Body of pancreas (tissue), 4 donors: Measurements from ENCODE around the gene DDR2. TPM values are rescaled to one million over a fixed set of nuclear protein-coding genes. Genes with fewer than 3 reads are reported as not detected.
A peak's percentile ranks its signal among the peaks of the same experiment; 100 is the strongest.

Experiments used
- ATAC-seq: fragments of 150-250 bp; one replicate; pipeline ENCODE4 v1.9.1; 2016
- DNase-seq, 4 donors: peaks; one replicate each; pipeline ENCODE4 v3.0.0-alpha.2; 2019
- H3K27ac ChIP-seq, 4 donors: fragments of 200-600 bp; sonication (generic); 1 replicate in 3 of 4; 2 replicates in 1 of 4; pipeline versions ENCODE4 v1.5.1 to v1.6.1; 2016 to 2019; ENCODE audit warnings: mild to moderate bottlenecking in 1 of 4, mixed read lengths in 1 of 4, moderate library complexity in 1 of 4
- H3K27me3 ChIP-seq, 2 donors: fragments of 200-600 bp; sonication (generic); one replicate each; pipeline ENCODE4 v1.6.0; 2016; ENCODE audit warnings: mild to moderate bottlenecking in 1 of 2
- H3K36me3 ChIP-seq, 2 donors: fragments of 200-600 bp; sonication (generic); replicated peaks in 1 of 2; 2 replicates each; pipeline ENCODE4 v1.5.1; 2016; ENCODE audit warnings: low read depth in 2 of 2; ENCODE audit not compliant: insufficient read depth in 1 of 2
- H3K4me1 ChIP-seq: fragments of 200-600 bp; sonication (generic); one replicate; pipeline ENCODE4 v1.6.0; 2016
- H3K4me3 ChIP-seq, 2 donors: fragments of 200-600 bp; sonication (generic); 1 replicate in 1 of 2; 2 replicates in 1 of 2; pipeline ENCODE4 v1.5.1; 2016 to 2019
- H3K9me3 ChIP-seq, 3 donors: fragments of 200-600 bp; sonication (generic); 1 replicate in 2 of 3; 2 replicates in 1 of 3; pipeline ENCODE4 v1.5.1; 2016
- POLR2A ChIP-seq, 3 donors: fragments of 450-650 bp; IDR thresholded peaks; one replicate each; pipeline ENCODE4 v1.6.1; 2016; ENCODE audit warnings: antibody characterized with exemption in 3 of 3, mild to moderate bottlenecking in 2 of 3
- WGBS, 2 donors: methylation state at CpG; one replicate each; pipeline ENCODE4 v1.1.5; 2017; 5-methylcytosine and 5-hydroxymethylcytosine counted together
- intact Hi-C: fragments of 100-400 bp; cut with DNase I; formaldehyde crosslinking; loops from one replicate; pipeline ENCODE4 v1.15.1; 2023
- total RNA-seq, 2 donors: library from RNA; depleted of rRNA; stranded (reverse); fragments of >200 nt; gene quantifications; one replicate each; pipeline ENCODE4 v1.1.0, GENCODE V29; 2016
- TF ChIP-seq, protein P1 (sequence below), 7 experiments: fragments of 450-650 bp in 4 of 7; fragments of 200-600 bp in 3 of 7; sonication (generic) in 3 of 7; IDR thresholded peaks; one replicate each; pipeline ENCODE4 v1.5.1; 2016 to 2019; ENCODE audit warnings: antibody characterized with exemption in 7 of 7

DDR2 gene
- total RNA-seq, 2 donors from 2014 or later: 7.8 to 20.8 TPM

GRCh38 chr1:162732094-162732493 is 99.8 kb downstream of the DDR2 start:
- no peak for DNase-seq
- Histone ChIP-seq H3K4me1 (peaks cover 25% of the 10 kb centered on the region), H3K27ac (peak overlapping the region; percentile 73 to 88 (median 81)), H3K27me3 (no peaks in the 10 kb centered on the region), H3K4me3 (no peak overlapping the region), H3K9me3 (no peaks in the 10 kb centered on the region), H3K36me3 (no peaks in the 10 kb centered on the region)
- TF ChIP-seq, protein P1, sequence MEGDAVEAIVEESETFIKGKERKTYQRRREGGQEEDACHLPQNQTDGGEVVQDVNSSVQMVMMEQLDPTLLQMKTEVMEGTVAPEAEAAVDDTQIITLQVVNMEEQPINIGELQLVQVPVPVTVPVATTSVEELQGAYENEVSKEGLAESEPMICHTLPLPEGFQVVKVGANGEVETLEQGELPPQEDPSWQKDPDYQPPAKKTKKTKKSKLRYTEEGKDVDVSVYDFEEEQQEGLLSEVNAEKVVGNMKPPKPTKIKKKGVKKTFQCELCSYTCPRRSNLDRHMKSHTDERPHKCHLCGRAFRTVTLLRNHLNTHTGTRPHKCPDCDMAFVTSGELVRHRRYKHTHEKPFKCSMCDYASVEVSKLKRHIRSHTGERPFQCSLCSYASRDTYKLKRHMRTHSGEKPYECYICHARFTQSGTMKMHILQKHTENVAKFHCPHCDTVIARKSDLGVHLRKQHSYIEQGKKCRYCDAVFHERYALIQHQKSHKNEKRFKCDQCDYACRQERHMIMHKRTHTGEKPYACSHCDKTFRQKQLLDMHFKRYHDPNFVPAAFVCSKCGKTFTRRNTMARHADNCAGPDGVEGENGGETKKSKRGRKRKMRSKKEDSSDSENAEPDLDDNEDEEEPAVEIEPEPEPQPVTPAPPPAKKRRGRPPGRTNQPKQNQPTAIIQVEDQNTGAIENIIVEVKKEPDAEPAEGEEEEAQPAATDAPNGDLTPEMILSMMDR (IDR thresholded peaks at IDR 0.05): no peak
- no peak for TF ChIP-seq POLR2A (IDR thresholded peaks at IDR 0.05)
- intact Hi-C loops: no loop called here
- ATAC-seq: peak; percentile 6

GRCh38 chr1:162732566-162733335 is 100.5 kb downstream of the DDR2 start:
- ATAC-seq (peak; percentile 97), DNase-seq (peak; percentile 75 to 86 (median 83))
- Histone ChIP-seq H3K27ac (peak overlapping the region; percentile 73 to 88 (median 81)), H3K4me3 (no peak overlapping the region), H3K27me3 (no peaks in the 10 kb centered on the region), H3K36me3 (no peaks in the 10 kb centered on the region), H3K4me1 (peaks cover 25% of the 10 kb centered on the region), H3K9me3 (no peaks in the 10 kb centered on the region)
- intact Hi-C loops: no loop called here
- WGBS, 2 donors: 40 to 46% methylated on average over 8 of the region's 8 CpGs
- TF ChIP-seq, protein P1 (IDR thresholded peaks at IDR 0.05): no peak
- peak in 1 of 3 donors; percentile 23 for TF ChIP-seq POLR2A (IDR thresholded peaks at IDR 0.05)

DNA sequence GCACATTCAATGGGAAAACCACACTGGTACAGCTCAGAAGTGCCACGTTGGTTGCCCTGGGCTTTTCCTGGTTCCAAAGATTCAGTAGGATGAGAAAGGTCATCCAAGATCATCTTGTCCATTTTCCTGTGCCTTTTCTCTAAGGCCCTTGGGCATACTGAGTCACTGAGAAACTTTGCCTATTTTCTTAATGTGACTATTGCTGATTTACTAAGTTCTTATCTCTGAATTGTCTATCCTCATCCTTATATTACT is 101.0 kb downstream of the DDR2 start:
- H3K9me3 ChIP-seq: no peaks in the 10 kb centered on the region
- peaks cover 25% of the 10 kb centered on the region for H3K4me1 ChIP-seq
- WGBS, 2 donors: 31 to 57% methylated on average over 1 of the region's 1 CpG
- no peak for DNase-seq
- no peak for TF ChIP-seq POLR2A (IDR thresholded peaks at IDR 0.05)
- TF ChIP-seq, protein P1 (IDR thresholded peaks at IDR 0.05): no peak
- no peak for ATAC-seq
- intact Hi-C loops: no loop called here
- no peaks in the 10 kb centered on the region for H3K36me3 ChIP-seq
- H3K27me3 ChIP-seq: no peaks in the 10 kb centered on the region
- no peak overlapping the region for H3K4me3 ChIP-seq
- H3K27ac ChIP-seq: peak overlapping the region; percentile 73 to 88 (median 81)

DNA sequence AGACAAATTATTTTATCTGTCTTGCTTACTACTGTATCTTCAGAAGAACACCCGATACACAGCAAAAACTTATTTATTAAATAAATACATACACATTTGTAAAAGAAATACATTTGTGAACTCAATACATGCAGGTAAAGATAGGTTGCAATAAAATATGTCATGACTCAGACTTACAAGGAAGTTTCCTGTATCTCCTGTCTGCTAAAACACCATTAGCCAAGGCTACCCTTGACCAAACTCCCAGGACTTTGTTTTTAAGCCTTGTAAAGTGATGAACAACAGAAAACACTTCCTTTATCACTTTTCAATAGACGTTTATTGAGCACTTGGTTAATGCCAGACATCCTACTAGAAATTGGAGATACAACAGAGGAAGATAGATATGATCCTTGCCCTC is 101.8 kb downstream of the DDR2 start:
- Histone ChIP-seq H3K27ac (no peak overlapping the region), H3K27me3 (no peaks in the 10 kb centered on the region), H3K4me3 (no peak overlapping the region), H3K36me3 (no peaks in the 10 kb centered on the region), H3K4me1 (peaks cover 25% of the 10 kb centered on the region), H3K9me3 (no peaks in the 10 kb centered on the region)
- 63 to 83% methylated on average over 2 of the region's 2 CpGs for WGBS, 2 donors
- no peak for DNase-seq
- ATAC-seq: no peak
- intact Hi-C loops: no loop called here
- TF ChIP-seq, protein P1 (IDR thresholded peaks at IDR 0.05): no peak
- TF ChIP-seq POLR2A (IDR thresholded peaks at IDR 0.05): no peak

DNA sequence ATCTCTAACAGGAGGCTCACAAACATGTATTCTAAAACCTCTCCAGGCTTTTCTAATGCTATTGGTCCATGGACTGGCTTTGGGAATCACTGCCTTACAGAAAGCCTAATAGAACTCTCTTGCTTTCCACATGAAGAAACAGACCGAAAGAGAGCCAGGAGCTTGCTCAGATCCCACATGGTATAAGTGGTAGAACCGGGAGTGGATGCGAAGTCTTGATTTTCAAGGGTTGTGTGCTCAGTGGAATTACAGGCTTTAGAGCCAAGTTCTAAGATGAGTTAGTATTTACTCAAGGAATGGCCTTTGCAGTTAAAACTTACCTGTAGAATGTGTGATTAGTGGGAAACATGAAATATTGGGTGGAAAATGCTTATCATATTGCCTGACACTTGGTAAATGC is 103.9 kb downstream of the DDR2 start:
- intact Hi-C loops: no loop called here
- H3K4me1 ChIP-seq: peaks cover 25% of the 10 kb centered on the region
- ATAC-seq (no peak), DNase-seq (no peak)
- WGBS, 2 donors: 93 to 96% methylated on average over 3 of the region's 3 CpGs
- H3K36me3 ChIP-seq: no peaks in the 10 kb centered on the region
- TF ChIP-seq, protein P1 (IDR thresholded peaks at IDR 0.05): no peak
- TF ChIP-seq POLR2A (IDR thresholded peaks at IDR 0.05): no peak
- no peaks in the 10 kb centered on the region for H3K9me3 ChIP-seq
- no peak overlapping the region for H3K27ac ChIP-seq
- no peak overlapping the region for H3K4me3 ChIP-seq
- H3K27me3 ChIP-seq: no peaks in the 10 kb centered on the region
